KMS-11 (cell line): ENCODE results near the gene PIEZO1.
"Not testable (repeated sequence)": the region's sequence is repeated elsewhere in the genome, so short reads cannot be mapped to it uniquely, and the experiment has no call there.

ENCODE experiments used
- H2AFZ ChIP-seq: fragments of 200-600 bp; sonication (generic); 2 replicates; pipeline ENCODE4 v1.6.1; 2016; ENCODE audit warnings: antibody characterized with exemption, mixed run types, low read depth
- H3K27ac ChIP-seq: fragments of 200-600 bp; sonication (generic); 2 replicates; pipeline ENCODE4 v1.6.1; 2016; ENCODE audit warnings: mild to moderate bottlenecking, mixed run types
- H3K27me3 ChIP-seq: fragments of 200-600 bp; sonication (generic); 2 replicates; pipeline ENCODE4 v1.6.1; 2017; ENCODE audit warnings: mild to moderate bottlenecking, low read depth, mixed run types, moderate library complexity; ENCODE audit not compliant: insufficient read depth
- H3K36me3 ChIP-seq: fragments of 200-600 bp; sonication (generic); 2 replicates; pipeline ENCODE4 v1.6.1; 2017; ENCODE audit warnings: mild to moderate bottlenecking, mixed run types; ENCODE audit not compliant: insufficient read depth
- H3K4me1 ChIP-seq: fragments of 200-600 bp; sonication (generic); 2 replicates; pipeline ENCODE4 v1.6.1; 2016; ENCODE audit warnings: mild to moderate bottlenecking, low read depth, mixed run types; ENCODE audit not compliant: poor library complexity, severe bottlenecking
- H3K4me2 ChIP-seq: fragments of 200-600 bp; sonication (generic); 2 replicates; pipeline ENCODE4 v1.7.0; 2016; ENCODE audit warnings: mild to moderate bottlenecking, mixed run types
- H3K4me3 ChIP-seq: fragments of 200-600 bp; sonication (generic); IDR thresholded peaks from 2 replicates; pipeline ENCODE4 v1.6.1; 2017; ENCODE audit warnings: low read depth, low read length, mixed read lengths; ENCODE audit not compliant: insufficient read depth
- H3K79me2 ChIP-seq: fragments of 200-600 bp; sonication (generic); 2 replicates; pipeline ENCODE4 v1.6.1; 2016; ENCODE audit warnings: low read depth, mixed run types; ENCODE audit not compliant: insufficient read depth
- H3K9ac ChIP-seq: fragments of 200-600 bp; sonication (generic); 2 replicates; pipeline ENCODE4 v1.6.1; 2016; ENCODE audit warnings: mild to moderate bottlenecking, mixed run types
- H4K20me1 ChIP-seq: fragments of 200-600 bp; sonication (generic); 2 replicates; pipeline ENCODE4 v1.6.1; 2016; ENCODE audit warnings: mild to moderate bottlenecking, mixed run types; ENCODE audit not compliant: insufficient read depth
- TF ChIP-seq, protein P1 (sequence below): fragments of 200-600 bp; sonication (generic); conservative IDR thresholded peaks from 2 replicates; pipeline ENCODE4 v1.6.1; 2017; ENCODE audit warnings: low read depth, mild to moderate bottlenecking, antibody characterized with exemption, low read length, moderate library complexity, mixed read lengths

PIEZO1 gene

DNA sequence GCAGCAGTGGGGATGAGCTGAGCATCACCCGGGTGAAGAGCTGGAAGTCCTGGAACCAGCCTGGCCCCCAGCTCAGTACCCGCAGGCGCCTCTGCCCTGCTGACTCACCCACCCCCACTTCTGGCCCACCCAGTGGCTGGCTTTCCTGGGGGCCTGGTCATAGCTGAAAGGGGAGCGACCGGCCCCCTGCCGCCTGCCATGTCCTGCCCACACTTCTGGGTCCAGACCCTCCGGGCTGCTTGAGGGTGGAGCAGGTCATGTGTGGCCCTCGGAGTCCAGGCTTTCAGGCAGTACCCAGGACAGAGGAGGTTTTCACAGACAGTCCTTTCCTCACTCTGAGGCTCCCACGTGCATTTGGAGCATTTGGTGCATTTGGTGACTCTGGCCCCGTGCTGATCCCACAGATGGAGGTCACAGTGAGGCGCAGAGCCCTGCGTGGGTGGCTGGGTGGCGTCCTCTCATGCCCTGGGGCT is 7.1 kb upstream of the PIEZO1 start:
- TF ChIP-seq, protein P1, sequence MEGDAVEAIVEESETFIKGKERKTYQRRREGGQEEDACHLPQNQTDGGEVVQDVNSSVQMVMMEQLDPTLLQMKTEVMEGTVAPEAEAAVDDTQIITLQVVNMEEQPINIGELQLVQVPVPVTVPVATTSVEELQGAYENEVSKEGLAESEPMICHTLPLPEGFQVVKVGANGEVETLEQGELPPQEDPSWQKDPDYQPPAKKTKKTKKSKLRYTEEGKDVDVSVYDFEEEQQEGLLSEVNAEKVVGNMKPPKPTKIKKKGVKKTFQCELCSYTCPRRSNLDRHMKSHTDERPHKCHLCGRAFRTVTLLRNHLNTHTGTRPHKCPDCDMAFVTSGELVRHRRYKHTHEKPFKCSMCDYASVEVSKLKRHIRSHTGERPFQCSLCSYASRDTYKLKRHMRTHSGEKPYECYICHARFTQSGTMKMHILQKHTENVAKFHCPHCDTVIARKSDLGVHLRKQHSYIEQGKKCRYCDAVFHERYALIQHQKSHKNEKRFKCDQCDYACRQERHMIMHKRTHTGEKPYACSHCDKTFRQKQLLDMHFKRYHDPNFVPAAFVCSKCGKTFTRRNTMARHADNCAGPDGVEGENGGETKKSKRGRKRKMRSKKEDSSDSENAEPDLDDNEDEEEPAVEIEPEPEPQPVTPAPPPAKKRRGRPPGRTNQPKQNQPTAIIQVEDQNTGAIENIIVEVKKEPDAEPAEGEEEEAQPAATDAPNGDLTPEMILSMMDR = no peak
- H3K27ac ChIP-seq = no peak overlapping the region
- H2AFZ ChIP-seq = no peak overlapping the region

DNA sequence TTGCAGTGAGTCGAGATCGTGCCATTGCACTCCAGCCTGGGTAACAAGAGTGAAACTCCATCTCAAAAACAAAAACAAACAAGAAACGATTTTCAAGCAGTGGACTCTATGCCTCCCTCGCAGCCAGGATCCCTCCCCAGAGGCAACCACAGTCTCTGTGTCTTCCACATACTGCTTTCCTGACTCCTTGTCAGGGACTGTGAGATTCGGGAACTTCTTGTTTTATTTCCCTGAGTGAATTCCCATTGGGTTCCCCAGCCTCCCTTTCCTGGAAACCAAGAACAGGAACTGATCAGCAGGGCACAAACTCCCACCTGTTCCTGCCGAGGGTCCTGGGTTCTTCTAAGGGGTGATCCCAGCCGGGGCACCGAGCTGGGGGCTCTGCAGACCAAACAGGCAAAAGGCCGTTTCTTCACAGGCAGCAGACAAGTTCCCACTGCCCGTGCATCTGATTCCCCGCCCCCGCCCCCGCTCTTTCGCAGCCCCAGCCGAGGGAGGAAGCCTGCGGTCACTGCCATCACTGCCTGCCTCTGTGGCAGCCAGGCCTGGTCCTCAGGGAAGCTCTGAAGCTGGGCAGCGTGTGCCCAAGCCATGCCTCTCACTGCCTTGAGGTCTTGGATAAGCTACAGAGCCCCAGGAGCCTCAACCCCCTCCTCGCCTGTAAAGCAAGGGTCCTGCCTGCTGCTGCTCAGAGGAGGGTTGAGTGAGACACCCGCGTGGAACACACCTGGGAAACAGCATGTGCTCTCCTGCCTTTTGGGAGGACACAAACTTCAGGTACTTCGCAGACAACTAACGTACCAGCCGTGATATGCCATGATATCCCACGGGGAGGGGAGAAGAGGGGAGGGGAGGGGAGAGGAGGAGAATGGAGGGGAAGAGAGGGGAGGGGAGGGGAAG is 5.5 kb upstream of the PIEZO1 start:
- H2AFZ ChIP-seq = peak overlapping the region; percentile 28; the same call in 1 of the 2 replicates
- H3K4me3 ChIP-seq = no peak overlapping the region
- peak overlapping the region; percentile 15; the same call in 1 of the 2 replicates for H3K9ac ChIP-seq
- H3K4me2 ChIP-seq = peak overlapping the region; percentile 18
- TF ChIP-seq, protein P1 = no peak
- H3K27me3 ChIP-seq = no peaks in the 10 kb centered on the region
- no peaks in the 10 kb centered on the region for H3K36me3 ChIP-seq
- no peaks in the 10 kb centered on the region for H4K20me1 ChIP-seq
- peak overlapping the region; percentile 27; the same call in 1 of the 2 replicates for H3K27ac ChIP-seq
- no peaks in the 10 kb centered on the region; the same call in 1 of the 2 replicates for H3K79me2 ChIP-seq
- peaks cover 2% of the 10 kb centered on the region for H3K4me1 ChIP-seq

More for the DNA sequence above, 7.1 kb upstream of the PIEZO1 start:
- peaks cover 2% of the 10 kb centered on the region for H3K4me1 ChIP-seq
- no peaks in the 10 kb centered on the region for H3K27me3 ChIP-seq
- H3K9ac ChIP-seq = no peak overlapping the region
- no peak overlapping the region for H3K4me2 ChIP-seq
- H4K20me1 ChIP-seq = no peaks in the 10 kb centered on the region
- H3K79me2 ChIP-seq = no peaks in the 10 kb centered on the region
- H3K36me3 ChIP-seq = no peaks in the 10 kb centered on the region
- no peak overlapping the region for H3K4me3 ChIP-seq

DNA sequence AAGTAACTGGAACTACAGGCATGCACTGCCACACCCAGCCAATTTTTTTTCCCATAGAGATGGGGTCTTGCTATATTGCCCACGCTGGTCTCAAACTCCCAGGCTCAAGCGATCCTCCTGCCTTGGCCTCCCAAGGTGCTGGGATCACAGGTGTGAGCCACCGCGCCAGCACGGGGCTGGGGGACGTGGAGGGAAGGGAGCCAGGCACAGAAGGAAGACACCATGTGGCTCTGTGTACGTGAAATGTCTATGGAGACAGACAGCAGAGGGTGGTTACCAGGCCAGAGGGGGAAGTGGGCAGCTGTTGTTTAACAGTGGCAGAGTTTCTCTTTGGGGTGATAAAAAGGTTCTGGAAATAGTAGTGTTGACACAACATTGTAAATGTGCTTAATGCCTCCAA is 4.6 kb upstream of the PIEZO1 start:
- Histone ChIP-seq H3K9ac (no peak overlapping the region), H2AFZ (no peak overlapping the region), H3K4me2 (no peak overlapping the region), H3K4me1 (peaks cover 2% of the 10 kb centered on the region), H3K4me3 (no peak overlapping the region), H3K27ac (no peak overlapping the region), H3K27me3 (no peaks in the 10 kb centered on the region), H3K36me3 (no peaks in the 10 kb centered on the region), H4K20me1 (no peaks in the 10 kb centered on the region), H3K79me2 (peaks cover 2% of the 10 kb centered on the region; the same call in 1 of the 2 replicates)
- TF ChIP-seq, protein P1 = no peak

DNA sequence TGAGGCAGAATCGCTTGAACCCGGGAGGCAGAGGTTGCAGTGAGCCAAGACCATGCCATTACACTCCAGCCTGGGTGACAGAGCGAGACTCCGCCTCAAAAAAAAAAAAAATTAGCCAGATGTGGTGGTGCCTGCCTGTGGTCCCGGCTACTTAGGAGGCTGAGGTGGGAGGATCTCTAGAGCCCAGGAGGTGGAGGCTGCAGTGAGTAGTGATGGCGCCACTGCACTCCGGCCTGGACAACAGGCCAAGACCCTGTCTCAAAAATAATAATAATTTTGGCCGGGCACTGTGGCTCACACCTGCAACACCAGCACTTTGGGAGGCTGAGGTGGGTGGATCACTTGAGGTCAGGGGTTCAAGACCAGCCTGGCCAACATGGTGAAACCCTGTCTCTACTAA is 3.7 kb upstream of the PIEZO1 start:
- H4K20me1 ChIP-seq, H3K4me2 ChIP-seq, H3K9ac ChIP-seq, H3K4me1 ChIP-seq, H3K4me3 ChIP-seq, H3K27me3 ChIP-seq, H2AFZ ChIP-seq, H3K36me3 ChIP-seq, H3K27ac ChIP-seq: not testable (repeated sequence)
- peaks cover 11% of the 10 kb centered on the region for H3K79me2 ChIP-seq
